ENCODE measurements around the gene THEM5.

The THEM5 gene

GRCh38 chr1:151837197-151837596, 16.3 kb downstream of the THEM5 start:
- ATAC-seq: no peak

GRCh38 chr1:151835596-151835995, 17.9 kb downstream of the THEM5 start:
- ATAC-seq: no peak
- no peak for TF ChIP-seq ISL1 (CRISPR knock-in tag; IDR thresholded peaks at IDR 0.05)
- no peak for TF ChIP-seq PPARA (CRISPR knock-in tag; IDR thresholded peaks at IDR 0.05; ENCODE audit: borderline replicate concordance)
- no peak for TF ChIP-seq CSRNP3 (CRISPR knock-in tag; IDR thresholded peaks at IDR 0.05)
- TF ChIP-seq ZNF70 (CRISPR knock-in tag; IDR thresholded peaks at IDR 0.05): no peak
- TF ChIP-seq ESRRG (CRISPR knock-in tag; IDR thresholded peaks at IDR 0.05): no peak
- no peak for TF ChIP-seq CREB5 (CRISPR knock-in tag; IDR thresholded peaks at IDR 0.05; ENCODE audit: low read depth)
- no peak for TF ChIP-seq PATZ1 (CRISPR knock-in tag; IDR thresholded peaks at IDR 0.05; ENCODE audit: borderline replicate concordance)
- no peak for TF ChIP-seq GLIS3 (CRISPR knock-in tag; IDR thresholded peaks at IDR 0.05)
- TF ChIP-seq ZC3H10 (CRISPR knock-in tag; IDR thresholded peaks at IDR 0.05): no peak
- TF ChIP-seq TOX (CRISPR knock-in tag; IDR thresholded peaks at IDR 0.05; ENCODE audit: borderline replicate concordance): no peak
- TF ChIP-seq POU6F1 (CRISPR knock-in tag; IDR thresholded peaks at IDR 0.05; ENCODE audit: borderline replicate concordance, low read depth): no peak
- no peak for TF ChIP-seq ZFP30 (CRISPR knock-in tag; IDR thresholded peaks at IDR 0.05)
- TF ChIP-seq ZNF565 (CRISPR knock-in tag; conservative IDR thresholded peaks at IDR 0.05; ENCODE audit: low read depth): no peak
- no peak for TF ChIP-seq TCF4 (CRISPR knock-in tag; IDR thresholded peaks at IDR 0.05; ENCODE audit: borderline replicate concordance)

More at GRCh38 chr1:151837197-151837596, 16.3 kb downstream of the THEM5 start:
- TF ChIP-seq CREB5 (CRISPR knock-in tag; IDR thresholded peaks at IDR 0.05; ENCODE audit: low read depth) (no peak), CSRNP3 (CRISPR knock-in tag; IDR thresholded peaks at IDR 0.05) (no peak), SNAI2 (CRISPR knock-in tag; IDR thresholded peaks at IDR 0.05) (no peak), PATZ1 (CRISPR knock-in tag; IDR thresholded peaks at IDR 0.05; ENCODE audit: borderline replicate concordance) (no peak), ZFP30 (CRISPR knock-in tag; IDR thresholded peaks at IDR 0.05) (no peak), TCF4 (CRISPR knock-in tag; IDR thresholded peaks at IDR 0.05; ENCODE audit: borderline replicate concordance) (no peak), ZNF8 (CRISPR knock-in tag; IDR thresholded peaks at IDR 0.05) (no peak), ISL1 (CRISPR knock-in tag; IDR thresholded peaks at IDR 0.05) (no peak), GLIS3 (CRISPR knock-in tag; IDR thresholded peaks at IDR 0.05) (no peak), POU6F1 (CRISPR knock-in tag; IDR thresholded peaks at IDR 0.05; ENCODE audit: borderline replicate concordance, low read depth) (no peak), CSDC2 (CRISPR knock-in tag; IDR thresholded peaks at IDR 0.05) (no peak), OSR1 (CRISPR knock-in tag; IDR thresholded peaks at IDR 0.05) (no peak)
